NCI-H2107 (cell line): Measurements from ENCODE around the gene ANKRD30BL.
"Not testable (repeated sequence)": the region's sequence is repeated elsewhere in the genome, so short reads cannot be mapped to it uniquely, and the experiment has no call there.

Experiments
- DNase-seq: peaks from one replicate; lab custom pipeline; 2025; lab: John Stamatoyannopoulos, UW

Gene ANKRD30BL

GRCh38 chr2:132161161-132162124, at the start of gene ANKRD30BL:
ANKRD30BL (minus strand) TSS chr2:132161952; CDS start chr2:132161705, 247 bp downstream.
- DNase-seq: not testable (repeated sequence)

GRCh38 chr2:132202866-132203265, 41.1 kb upstream of the ANKRD30BL start:
- DNase-seq: not testable (repeated sequence)

- DNase-seq: not testable (repeated sequence)
These were observed 31.1 kb upstream of the ANKRD30BL start for GRCh38 chr2:132192854-132193253.

DNA sequence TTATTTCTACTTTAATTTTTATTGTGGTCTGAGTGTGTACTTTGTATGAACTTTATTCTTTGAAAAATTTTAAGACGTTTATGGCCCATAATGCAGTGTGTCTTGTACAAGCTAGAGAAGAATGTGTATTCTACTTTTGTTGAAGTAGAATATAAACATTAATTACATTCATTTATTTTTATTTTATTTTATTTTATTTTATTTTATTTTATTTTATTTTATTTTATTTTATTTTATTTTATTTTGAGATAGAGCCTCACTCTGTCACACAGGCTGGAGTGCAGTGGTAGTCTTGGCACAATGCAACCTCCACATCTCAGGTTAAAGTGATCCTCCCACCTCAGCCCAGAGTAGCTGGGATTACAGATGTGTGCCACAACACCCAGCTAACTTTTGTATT, 5.3 kb upstream of the ANKRD30BL start:
- DNase-seq: not testable (repeated sequence)

- not testable (repeated sequence) for DNase-seq
These were observed 441 bp upstream of the ANKRD30BL start for GRCh38 chr2:132162125-132162660.

DNA sequence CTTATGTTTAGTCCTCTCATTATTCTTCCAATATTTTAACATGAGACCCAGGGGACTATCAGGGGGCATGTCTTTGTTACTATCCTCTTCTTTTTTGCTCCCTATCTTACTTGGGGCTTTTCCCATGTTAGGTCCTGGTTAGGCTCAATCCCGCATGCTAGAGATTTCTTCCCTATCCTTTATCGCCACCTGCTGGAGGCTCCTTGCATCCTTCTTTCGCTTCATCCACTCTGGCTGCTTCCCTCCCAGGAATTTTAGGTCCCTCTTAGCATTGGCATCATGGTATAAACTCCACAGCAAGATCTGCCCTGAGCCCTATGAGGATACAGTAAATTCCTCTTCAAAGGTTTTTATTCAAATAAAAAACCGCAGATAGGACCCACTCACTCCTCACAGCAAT, 15.0 kb downstream of the ANKRD30BL start:
- DNase-seq: peak; percentile 4
